OCI-M2 (cell line): ENCODE results near the gene IGF2R.
"Not testable (repeated sequence)": the region's sequence is repeated elsewhere in the genome, so short reads cannot be mapped to it uniquely, and the experiment has no call there.

ENCODE experiments used
- DNase-seq: peaks from one replicate; lab custom pipeline; 2025; ENCODE audit not compliant: unreplicated experiment; lab: John Stamatoyannopoulos, UW

The IGF2R gene

DNA sequence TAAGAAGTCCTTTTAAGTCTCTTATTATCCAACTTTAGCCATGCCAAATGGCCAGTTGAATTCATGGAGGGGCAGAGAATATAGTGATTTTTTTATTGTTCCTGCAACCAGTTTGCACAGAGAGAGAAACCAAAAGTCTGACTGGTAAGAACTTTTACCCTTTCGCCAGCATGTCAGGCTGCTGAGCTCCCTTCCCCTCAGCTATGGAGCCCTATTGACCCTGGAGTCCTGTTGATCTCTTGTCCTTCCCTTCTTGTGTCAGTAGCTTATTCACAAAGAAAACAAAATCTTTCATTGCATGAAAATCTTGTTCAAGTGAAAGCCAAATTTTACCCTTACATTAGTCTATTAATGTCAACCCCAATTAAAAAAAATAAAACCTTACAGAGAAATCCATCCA lies 151.2 kb downstream of the IGF2R start:
- no peak for DNase-seq

GRCh38 chr6:160121558-160121957 lies 152.7 kb downstream of the IGF2R start, which contains the start of gene SLC22A1:
Gene SLC22A1 (plus strand): TSS chr6:160121815. CDS start chr6:160121936, 121 bp downstream.
- no peak for DNase-seq

GRCh38 chr6:160121981-160122380 lies 153.1 kb downstream of the IGF2R start:
- DNase-seq, result no peak

DNA sequence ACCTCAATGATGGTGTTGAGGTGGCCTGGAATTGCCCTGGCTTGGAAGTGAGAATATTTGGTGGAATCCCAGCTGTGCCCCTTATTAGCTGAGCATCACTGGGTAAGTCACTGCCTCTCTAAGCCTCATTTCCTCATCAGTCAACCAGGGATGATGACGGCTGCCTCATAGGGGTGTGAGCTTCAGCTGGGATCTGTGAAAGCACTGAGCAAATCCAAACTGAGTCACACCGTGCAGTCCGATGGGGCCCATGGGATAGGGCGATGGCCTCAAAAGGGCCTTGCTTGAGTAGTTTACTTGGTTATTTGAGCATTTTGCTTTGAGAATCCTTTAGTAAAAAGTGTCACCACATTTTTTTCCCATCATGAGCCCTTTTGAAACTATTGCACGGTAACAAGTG lies 153.9 kb downstream of the IGF2R start:
- no peak for DNase-seq

DNA sequence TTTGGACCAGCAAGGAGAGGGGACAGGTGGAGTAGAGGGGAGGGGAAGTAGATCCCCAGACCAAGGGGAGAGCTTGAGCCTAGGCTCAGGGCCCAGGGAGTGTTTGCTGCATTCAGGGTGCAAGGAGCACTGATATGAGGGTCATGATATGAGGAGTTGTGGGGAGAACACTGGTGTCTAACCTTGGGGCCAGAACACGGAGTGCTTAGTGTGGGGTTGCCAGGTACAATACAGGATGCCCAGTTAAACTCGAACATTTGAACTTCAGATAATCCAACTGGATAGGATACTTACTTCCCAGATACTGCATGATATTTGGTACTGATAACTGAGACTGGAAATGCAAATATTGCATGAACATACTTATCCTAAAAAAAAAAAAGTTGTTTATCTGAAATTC lies 155.1 kb downstream of the IGF2R start:
- no peak for DNase-seq

- DNase-seq, result no peak
Observed at GRCh38 chr6:160124605-160125004, 155.7 kb downstream of the IGF2R start.

GRCh38 chr6:160125105-160125504 lies 156.2 kb downstream of the IGF2R start:
- not testable (repeated sequence) for DNase-seq

GRCh38 chr6:160127270-160128124 lies 158.6 kb downstream of the IGF2R start:
- DNase-seq, result no peak

DNA sequence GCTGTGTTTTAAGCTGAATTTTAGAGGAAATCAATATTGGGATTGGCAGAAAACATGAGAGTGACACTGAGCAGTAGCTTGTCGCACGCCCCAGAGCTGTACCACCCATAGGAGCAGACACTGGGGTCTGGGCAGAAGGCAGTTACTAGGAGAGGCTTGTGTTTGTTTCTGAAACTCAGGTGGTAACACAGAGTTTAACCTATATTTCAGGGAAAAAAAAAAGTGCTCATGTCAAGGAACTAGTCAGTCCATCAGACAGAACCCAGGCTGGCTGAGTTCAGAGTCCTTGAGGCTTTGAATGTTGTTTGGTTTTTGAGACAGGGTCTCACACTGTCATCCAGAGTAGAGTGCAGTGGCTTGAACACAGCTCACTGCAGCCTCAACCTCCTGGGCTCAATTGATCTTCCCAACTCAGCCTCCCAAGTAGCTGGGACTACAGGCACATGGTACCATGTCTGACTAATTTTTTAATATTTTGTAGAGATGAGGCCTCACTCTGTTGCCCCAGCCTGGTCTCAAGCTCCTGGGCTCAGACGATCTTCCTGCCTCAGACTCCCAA lies 159.3 kb downstream of the IGF2R start:
- DNase-seq, result no peak

DNA sequence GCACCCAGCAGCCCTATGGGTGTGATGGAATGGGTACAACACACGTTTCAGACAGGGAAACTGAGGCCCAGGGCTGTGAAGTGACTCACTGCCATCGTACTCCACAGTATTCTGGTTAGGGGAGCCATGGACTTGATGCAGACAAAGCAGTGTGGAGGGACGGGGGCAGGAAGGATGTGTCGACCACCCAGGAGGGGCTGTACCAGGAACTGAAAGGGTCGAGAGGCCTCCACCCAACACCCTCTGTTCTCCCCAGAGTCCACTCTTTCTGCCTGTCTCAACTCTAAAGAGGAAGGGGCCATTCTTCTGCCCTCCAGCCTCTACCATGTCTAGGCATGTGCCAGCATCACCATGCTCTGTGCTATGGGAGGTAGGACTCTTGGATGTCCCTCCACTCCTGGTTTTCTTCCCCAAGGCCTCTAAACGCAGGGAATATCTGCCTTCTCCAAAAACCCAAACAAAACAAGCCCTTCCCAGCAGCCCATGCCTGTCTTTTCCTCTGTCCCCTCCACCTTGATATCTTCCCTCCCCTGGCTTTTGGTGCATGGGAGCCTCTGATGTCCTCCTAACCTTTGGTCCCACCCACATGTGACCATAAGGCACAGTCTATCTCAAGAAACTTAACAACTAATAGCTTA lies 160.1 kb downstream of the IGF2R start:
- no peak for DNase-seq

- no peak for DNase-seq
Observed at GRCh38 chr6:160129881-160130615, 161.2 kb downstream of the IGF2R start.

DNA sequence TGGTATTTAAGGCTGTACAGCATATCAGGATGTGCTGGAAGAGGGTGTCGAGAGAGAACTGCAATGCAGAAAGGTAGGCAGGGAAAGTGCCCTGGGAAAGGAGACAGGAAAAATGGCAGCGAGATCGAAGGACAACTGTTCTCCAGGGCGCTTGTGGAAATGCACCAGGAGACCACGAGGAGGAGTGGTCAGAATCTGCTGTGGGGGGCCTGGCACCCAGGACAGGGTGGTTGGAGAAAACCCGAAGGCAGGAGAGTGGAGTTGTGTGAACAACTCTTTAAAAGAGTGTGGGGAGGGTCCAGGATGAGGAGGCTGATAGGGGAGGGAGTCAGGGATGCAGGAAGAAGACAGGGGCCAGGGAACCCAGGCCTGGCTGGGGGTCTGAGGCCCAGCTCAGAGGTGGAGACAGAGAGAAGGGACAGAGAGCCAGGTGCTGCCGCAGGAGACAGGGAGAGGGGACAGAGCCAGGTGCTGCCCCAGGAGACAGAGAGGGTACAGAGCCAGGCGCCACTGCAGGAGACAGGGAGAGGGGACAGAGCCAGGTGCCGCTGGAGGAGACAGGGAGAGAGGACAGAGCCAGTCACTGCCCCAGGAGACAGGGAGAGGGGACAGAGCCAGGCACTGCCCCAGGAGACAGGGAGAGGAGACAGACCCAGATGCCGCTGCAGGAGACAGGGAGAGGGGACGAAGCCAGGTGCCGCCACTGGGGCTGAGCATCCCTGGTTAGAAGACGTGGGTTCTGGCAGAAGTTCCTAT lies 162.0 kb downstream of the IGF2R start:
- no peak for DNase-seq

- no peak for DNase-seq
Observed at GRCh38 chr6:160131636-160132296, 162.9 kb downstream of the IGF2R start.

DNA sequence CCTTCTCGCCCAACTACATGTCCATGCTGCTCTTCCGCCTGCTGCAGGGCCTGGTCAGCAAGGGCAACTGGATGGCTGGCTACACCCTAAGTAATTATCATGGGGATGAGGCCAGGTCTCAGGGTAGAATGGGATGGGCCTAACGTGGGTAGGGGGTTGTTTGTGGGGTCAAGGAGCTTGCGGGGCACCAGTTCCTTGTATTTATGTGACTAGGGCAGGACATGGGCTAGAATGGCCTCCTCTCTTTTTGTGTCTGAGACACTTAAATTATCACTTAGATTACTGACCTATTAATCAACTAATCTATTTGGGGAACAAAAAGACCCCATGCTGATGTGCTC lies 163.4 kb downstream of the IGF2R start:
- DNase-seq, result no peak

- DNase-seq, result no peak
Observed at GRCh38 chr6:160132776-160133338, 164.0 kb downstream of the IGF2R start.

- DNase-seq, result no peak
Observed at GRCh38 chr6:160133441-160134336, 164.8 kb downstream of the IGF2R start.

DNA sequence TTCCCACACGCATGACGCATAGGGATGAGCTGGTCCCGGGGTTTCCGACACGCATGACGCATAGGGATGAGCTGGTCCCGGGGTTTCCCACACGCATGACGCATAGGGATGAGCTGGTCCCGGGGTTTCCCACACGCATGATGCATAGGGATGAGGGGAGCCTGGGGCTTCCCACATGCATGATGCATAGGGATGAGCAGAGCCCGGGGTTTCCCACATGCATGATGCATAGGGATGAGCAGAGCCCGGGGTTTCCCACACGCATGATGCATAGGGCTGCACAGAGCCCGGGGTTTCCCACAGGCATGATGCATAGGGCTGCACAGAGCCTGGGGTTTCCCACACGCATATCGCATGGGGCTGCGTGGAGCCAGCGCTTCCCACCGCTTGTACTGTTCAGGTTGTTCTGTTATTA lies 165.5 kb downstream of the IGF2R start:
- not testable (repeated sequence) for DNase-seq

- no peak for DNase-seq
Observed at GRCh38 chr6:160134779-160135547, 166.1 kb downstream of the IGF2R start.
